ENCODE measurements around the gene UBE2V1.

Gene UBE2V1

DNA sequence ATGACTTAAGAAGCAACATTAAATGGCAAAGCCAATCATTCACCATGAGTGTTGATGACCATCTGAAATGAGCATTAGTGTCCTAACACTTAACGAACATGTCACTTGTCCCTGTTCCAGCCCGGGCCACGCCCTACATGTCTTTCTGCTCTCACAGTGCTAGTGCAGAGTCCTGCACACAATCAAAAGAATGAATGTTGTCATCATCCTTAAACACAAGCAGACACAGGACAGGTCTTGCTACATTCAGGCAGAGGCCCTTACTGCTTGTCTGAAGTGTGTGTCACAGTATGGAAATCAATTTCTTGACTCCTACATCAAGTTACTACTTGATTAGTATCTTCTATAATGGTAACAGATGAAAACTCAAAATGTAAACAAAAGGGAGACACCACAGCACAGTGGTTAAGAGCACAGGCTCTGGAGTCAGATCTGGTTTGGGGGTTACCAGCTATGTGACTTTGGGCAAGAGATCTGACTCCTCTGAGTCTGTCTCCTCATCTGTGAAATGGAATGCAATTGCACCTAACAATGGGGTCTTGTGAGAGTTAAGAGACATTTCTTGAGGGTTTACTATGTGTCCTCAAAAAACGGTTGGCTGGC, 17.4 kb downstream of the UBE2V1 start:
- no peak overlapping the region for H4K91ac ChIP-seq (ENCODE audit: low read depth, low read length, poor library complexity)
- no peak overlapping the region for H3K9ac ChIP-seq (ENCODE audit: low read depth, low read length, poor library complexity)
- no peak overlapping the region for H2BK15ac ChIP-seq (ENCODE audit: low read length)
- H3K4me2 ChIP-seq (ENCODE audit: insufficient read depth, low read length, poor library complexity, severe bottlenecking) = no peak overlapping the region
- no peak overlapping the region for H3K23ac ChIP-seq (ENCODE audit: low read depth, low read length, poor library complexity)
- H2AK5ac ChIP-seq (ENCODE audit: low read depth, low read length) = no peak overlapping the region
- no peak overlapping the region for H2BK120ac ChIP-seq (ENCODE audit: low read depth, low read length)
- no peak overlapping the region for H3K4me3 ChIP-seq (ENCODE audit: low read length in 2 of 2)
- no peak overlapping the region for H3K18ac ChIP-seq (ENCODE audit: low read length)
- no peak overlapping the region for H4K8ac ChIP-seq (ENCODE audit: low read depth, low read length)
- H3K4me1 ChIP-seq (ENCODE audit: control insufficient read depth in 2 of 2, insufficient read depth in 1 of 2, low read depth in 1 of 2, low read length in 2 of 2) = no peaks in the 10 kb centered on the region
- no CpG with 5 or more reads among the region's 4 CpGs for WGBS, 2 donors (ENCODE audit: extremely low coverage in 2 of 2, insufficient read length in 2 of 2, insufficient replicate concordance in 1 of 2)
- H3K9me3 ChIP-seq (replicated peaks in 1 of 2; ENCODE audit: control insufficient read depth in 2 of 2, insufficient read depth in 1 of 2, low read depth in 1 of 2, low read length in 2 of 2) = no peaks in the 10 kb centered on the region
- DNase-seq (ENCODE audit: low spot score) = no peak
- no peak overlapping the region for H2BK12ac ChIP-seq (ENCODE audit: low read length)
- H3K27me3 ChIP-seq (ENCODE audit: control insufficient read depth in 3 of 3, insufficient read depth in 3 of 3, low read depth in 1 of 3, low read length in 3 of 3) = no peaks in the 10 kb centered on the region
- no peak overlapping the region for H2BK5ac ChIP-seq (ENCODE audit: low read length)
- H3K14ac ChIP-seq (ENCODE audit: low read length) = no peak overlapping the region
- H2AFZ ChIP-seq (ENCODE audit: low read length) = no peak overlapping the region
- no peak overlapping the region for H3K27ac ChIP-seq (replicated peaks; ENCODE audit: low read length)
- peaks cover 9% of the 10 kb centered on the region for H3K79me1 ChIP-seq (ENCODE audit: low read depth, low read length)
- no peak overlapping the region for H3K4ac ChIP-seq (ENCODE audit: low read length)
- peaks cover 6 to 80% of the 10 kb centered on the region in 2 donors for H3K36me3 ChIP-seq (replicated peaks in 1 of 2; ENCODE audit: control insufficient read depth in 2 of 2, insufficient read depth in 2 of 2, low read length in 2 of 2)

DNA sequence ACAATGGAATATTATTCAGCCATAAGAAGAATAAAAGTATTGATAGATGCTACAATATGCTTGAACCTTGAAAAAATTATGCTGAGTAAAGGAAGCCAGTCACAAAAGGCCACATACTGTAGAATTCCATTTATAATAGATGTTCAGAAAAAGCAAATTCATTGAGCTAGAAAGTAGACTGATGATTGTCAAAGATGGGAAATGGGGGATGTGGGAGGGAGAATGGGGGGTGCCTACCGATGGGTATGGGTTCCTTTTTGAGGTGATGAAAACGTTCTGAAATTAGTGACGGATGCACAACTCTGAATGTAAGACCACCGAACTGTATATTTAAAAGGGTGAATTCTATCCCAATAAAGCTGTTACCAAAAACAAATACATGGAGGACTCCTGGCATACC, 18.4 kb downstream of the UBE2V1 start:
- no peak overlapping the region for H2BK120ac ChIP-seq (ENCODE audit: low read depth, low read length)
- no peak for DNase-seq (ENCODE audit: low spot score)
- H3K4me3 ChIP-seq (ENCODE audit: low read length in 2 of 2) = no peak overlapping the region

DNA sequence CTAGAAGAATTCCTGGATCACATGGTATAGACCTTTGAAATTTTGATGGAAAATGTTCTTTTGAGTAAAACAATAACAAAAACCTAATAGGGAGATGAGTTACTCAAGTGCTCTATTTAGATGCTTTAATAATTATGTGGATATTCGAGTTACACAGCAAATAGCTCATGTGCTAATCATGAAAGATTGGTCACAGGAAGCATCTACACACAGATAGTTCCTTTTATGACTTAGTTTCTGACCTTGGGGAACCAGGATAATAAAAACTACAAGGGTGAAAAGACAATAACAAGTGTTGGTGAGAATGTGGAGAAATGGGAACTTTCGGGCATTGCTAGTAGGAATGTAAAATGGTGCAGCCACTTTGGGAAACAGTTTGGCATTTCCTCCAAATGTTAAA, 19.7 kb downstream of the UBE2V1 start:
- no peak overlapping the region for H4K8ac ChIP-seq (ENCODE audit: low read depth, low read length)
- H3K4ac ChIP-seq (ENCODE audit: low read length) = no peak overlapping the region
- no peak overlapping the region for H2AK5ac ChIP-seq (ENCODE audit: low read depth, low read length)
- H4K91ac ChIP-seq (ENCODE audit: low read depth, low read length, poor library complexity) = no peak overlapping the region
- H3K23ac ChIP-seq (ENCODE audit: low read depth, low read length, poor library complexity) = no peak overlapping the region
- no peak overlapping the region for H3K18ac ChIP-seq (ENCODE audit: low read length)
- H3K4me2 ChIP-seq (ENCODE audit: insufficient read depth, low read length, poor library complexity, severe bottlenecking) = no peak overlapping the region
- peaks cover 7 to 86% of the 10 kb centered on the region in 2 donors for H3K36me3 ChIP-seq (replicated peaks in 1 of 2; ENCODE audit: control insufficient read depth in 2 of 2, insufficient read depth in 2 of 2, low read length in 2 of 2)
- no peak overlapping the region for H2AFZ ChIP-seq (ENCODE audit: low read length)
- DNase-seq (ENCODE audit: low spot score) = no peak
- H2BK15ac ChIP-seq (ENCODE audit: low read length) = no peak overlapping the region
- H3K14ac ChIP-seq (ENCODE audit: low read length) = no peak overlapping the region
- H3K27ac ChIP-seq (replicated peaks; ENCODE audit: low read length) = no peak overlapping the region
- H3K27me3 ChIP-seq (ENCODE audit: control insufficient read depth in 3 of 3, insufficient read depth in 3 of 3, low read depth in 1 of 3, low read length in 3 of 3) = no peaks in the 10 kb centered on the region
- no peak overlapping the region for H3K9ac ChIP-seq (ENCODE audit: low read depth, low read length, poor library complexity)
- H3K9me3 ChIP-seq (replicated peaks in 1 of 2; ENCODE audit: control insufficient read depth in 2 of 2, insufficient read depth in 1 of 2, low read depth in 1 of 2, low read length in 2 of 2) = no peaks in the 10 kb centered on the region
- H3K4me1 ChIP-seq (ENCODE audit: control insufficient read depth in 2 of 2, insufficient read depth in 1 of 2, low read depth in 1 of 2, low read length in 2 of 2) = no peaks in the 10 kb centered on the region
- H2BK12ac ChIP-seq (ENCODE audit: low read length) = no peak overlapping the region
- H2BK5ac ChIP-seq (ENCODE audit: low read length) = no peak overlapping the region
- peaks cover 4% of the 10 kb centered on the region for H3K79me1 ChIP-seq (ENCODE audit: low read depth, low read length)
- H2BK120ac ChIP-seq (ENCODE audit: low read depth, low read length) = no peak overlapping the region
- WGBS, 2 donors (ENCODE audit: extremely low coverage in 2 of 2, insufficient read length in 2 of 2, insufficient replicate concordance in 1 of 2) = no CpG with 5 or more reads among the region's 2 CpGs
- H3K4me3 ChIP-seq (ENCODE audit: low read length in 2 of 2) = no peak overlapping the region

More for the DNA sequence above, 18.4 kb downstream of the UBE2V1 start:
- no peaks in the 10 kb centered on the region for H3K27me3 ChIP-seq (ENCODE audit: control insufficient read depth in 3 of 3, insufficient read depth in 3 of 3, low read depth in 1 of 3, low read length in 3 of 3)
- no peak overlapping the region for H3K18ac ChIP-seq (ENCODE audit: low read length)
- no peak overlapping the region for H3K14ac ChIP-seq (ENCODE audit: low read length)
- H3K23ac ChIP-seq (ENCODE audit: low read depth, low read length, poor library complexity) = no peak overlapping the region
- peaks cover 6 to 87% of the 10 kb centered on the region in 2 donors for H3K36me3 ChIP-seq (replicated peaks in 1 of 2; ENCODE audit: control insufficient read depth in 2 of 2, insufficient read depth in 2 of 2, low read length in 2 of 2)
- H3K9me3 ChIP-seq (replicated peaks in 1 of 2; ENCODE audit: control insufficient read depth in 2 of 2, insufficient read depth in 1 of 2, low read depth in 1 of 2, low read length in 2 of 2) = no peaks in the 10 kb centered on the region
- H3K4me1 ChIP-seq (ENCODE audit: control insufficient read depth in 2 of 2, insufficient read depth in 1 of 2, low read depth in 1 of 2, low read length in 2 of 2) = no peaks in the 10 kb centered on the region
- no CpG with 5 or more reads among the region's 4 CpGs for WGBS, 2 donors (ENCODE audit: extremely low coverage in 2 of 2, insufficient read length in 2 of 2, insufficient replicate concordance in 1 of 2)
- H3K27ac ChIP-seq (replicated peaks; ENCODE audit: low read length) = no peak overlapping the region
- no peak overlapping the region for H3K4me2 ChIP-seq (ENCODE audit: insufficient read depth, low read length, poor library complexity, severe bottlenecking)
- H3K4ac ChIP-seq (ENCODE audit: low read length) = no peak overlapping the region
- H2BK12ac ChIP-seq (ENCODE audit: low read length) = no peak overlapping the region
- H2BK15ac ChIP-seq (ENCODE audit: low read length) = no peak overlapping the region
- H3K9ac ChIP-seq (ENCODE audit: low read depth, low read length, poor library complexity) = no peak overlapping the region
- H2BK5ac ChIP-seq (ENCODE audit: low read length) = no peak overlapping the region
- H3K79me1 ChIP-seq (ENCODE audit: low read depth, low read length) = peaks cover 6% of the 10 kb centered on the region
- no peak overlapping the region for H2AFZ ChIP-seq (ENCODE audit: low read length)
- H4K91ac ChIP-seq (ENCODE audit: low read depth, low read length, poor library complexity) = no peak overlapping the region
- H2AK5ac ChIP-seq (ENCODE audit: low read depth, low read length) = no peak overlapping the region
- H4K8ac ChIP-seq (ENCODE audit: low read depth, low read length) = no peak overlapping the region

DNA sequence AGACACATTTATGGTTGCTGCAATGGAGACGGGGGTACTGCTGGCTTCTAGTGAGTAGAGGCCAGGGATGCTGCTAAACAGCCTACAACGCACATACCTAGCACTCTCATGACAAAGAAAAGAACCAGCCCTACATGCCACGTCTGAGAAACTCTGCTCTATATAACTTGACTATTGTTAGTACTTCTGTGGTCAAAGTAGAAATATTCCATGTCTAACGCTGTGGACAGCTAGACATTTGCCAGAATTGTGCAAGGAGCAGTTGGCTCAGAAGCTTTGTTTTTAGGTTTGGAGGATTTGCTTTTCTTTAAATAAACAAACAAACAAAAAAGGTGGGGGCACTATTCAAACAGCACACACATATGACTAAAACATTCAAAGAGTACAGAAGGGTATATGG, 20.5 kb downstream of the UBE2V1 start:
- Histone ChIP-seq H3K27me3 (ENCODE audit: control insufficient read depth in 3 of 3, insufficient read depth in 3 of 3, low read depth in 1 of 3, low read length in 3 of 3) (no peaks in the 10 kb centered on the region), H3K9me3 (replicated peaks in 1 of 2; ENCODE audit: control insufficient read depth in 2 of 2, insufficient read depth in 1 of 2, low read depth in 1 of 2, low read length in 2 of 2) (no peaks in the 10 kb centered on the region), H2BK12ac (ENCODE audit: low read length) (no peak overlapping the region), H2BK15ac (ENCODE audit: low read length) (no peak overlapping the region), H3K23ac (ENCODE audit: low read depth, low read length, poor library complexity) (no peak overlapping the region), H3K4ac (ENCODE audit: low read length) (no peak overlapping the region), H3K27ac (replicated peaks; ENCODE audit: low read length) (no peak overlapping the region), H3K14ac (ENCODE audit: low read length) (no peak overlapping the region), H2AFZ (ENCODE audit: low read length) (no peak overlapping the region), H4K91ac (ENCODE audit: low read depth, low read length, poor library complexity) (no peak overlapping the region), H3K4me1 (ENCODE audit: control insufficient read depth in 2 of 2, insufficient read depth in 1 of 2, low read depth in 1 of 2, low read length in 2 of 2) (no peaks in the 10 kb centered on the region), H3K4me2 (ENCODE audit: insufficient read depth, low read length, poor library complexity, severe bottlenecking) (no peak overlapping the region), H2BK5ac (ENCODE audit: low read length) (no peak overlapping the region), H3K79me1 (ENCODE audit: low read depth, low read length) (peaks cover 2% of the 10 kb centered on the region), H3K18ac (ENCODE audit: low read length) (no peak overlapping the region), H2BK120ac (ENCODE audit: low read depth, low read length) (no peak overlapping the region), H3K36me3 (replicated peaks in 1 of 2; ENCODE audit: control insufficient read depth in 2 of 2, insufficient read depth in 2 of 2, low read length in 2 of 2) (peaks cover 7 to 87% of the 10 kb centered on the region in 2 donors), H4K8ac (ENCODE audit: low read depth, low read length) (no peak overlapping the region), H3K4me3 (ENCODE audit: low read length in 2 of 2) (no peak overlapping the region), H2AK5ac (ENCODE audit: low read depth, low read length) (no peak overlapping the region), H3K9ac (ENCODE audit: low read depth, low read length, poor library complexity) (no peak overlapping the region)
- DNase-seq (ENCODE audit: low spot score) = no peak
- no CpG with 5 or more reads among the region's 4 CpGs for WGBS, 2 donors (ENCODE audit: extremely low coverage in 2 of 2, insufficient read length in 2 of 2, insufficient replicate concordance in 1 of 2)

All from neuronal stem cell (in vitro differentiated cells).